WTC11 (cell line): Measurements from ENCODE around the gene CACNB1. TPM values are rescaled to one million over a fixed set of nuclear protein-coding genes. Genes with fewer than 3 reads are reported as not detected.
A peak's percentile ranks its signal among the peaks of the same experiment; 100 is the strongest.

Experiments used
- ATAC-seq: fragments of 200-7000 bp; cut with Tn5 transposase; 2 replicates; pipeline ENCODE4 v1.10.0; 2021; ENCODE audit warnings: mild to moderate bottlenecking, moderate library complexity
- CTCF ChIA-PET: fragments of 300-600 bp; sonication (Branson Sonifier 250); formaldehyde crosslinking; loops from one replicate; lab custom pipeline; 2021; ENCODE audit warnings: antibody characterized with exemption; lab: Charles Lee
- POLR2A ChIA-PET: fragments of 350-600 bp; sonication (Branson Sonifier 250); formaldehyde crosslinking; loops from one replicate; lab custom pipeline; 2021; ENCODE audit warnings: antibody characterized with exemption; lab: Charles Lee
- DNase-seq: peaks from one replicate; pipeline ENCODE4 v3.0.0; 2021; ENCODE audit warnings: low spot score
- H3K27ac Mint-ChIP-seq: 2 replicates; pipeline ENCODE4 v1.8.0; 2021; ENCODE audit warnings: mixed read lengths
- H3K27me3 Mint-ChIP-seq: 2 replicates; pipeline ENCODE4 v1.8.0; 2021; ENCODE audit warnings: low read depth, mild to moderate bottlenecking, moderate library complexity, mixed read lengths
- H3K36me3 Mint-ChIP-seq: 2 replicates; pipeline ENCODE4 v1.8.0; 2021; ENCODE audit warnings: mixed read lengths
- H3K4me1 Mint-ChIP-seq: 2 replicates; pipeline ENCODE4 v1.8.0; 2022; ENCODE audit warnings: mixed read lengths
- H3K4me3 Mint-ChIP-seq: 2 replicates; pipeline ENCODE4 v1.8.0; 2021; ENCODE audit warnings: mild to moderate bottlenecking, moderate library complexity, mixed read lengths
- H3K9me3 Mint-ChIP-seq: 2 replicates; pipeline ENCODE4 v1.8.0; 2021; ENCODE audit warnings: mixed read lengths
- E2F4 ChIP-seq: sonication (generic); formaldehyde crosslinking; IDR thresholded peaks from 2 replicates; pipeline ENCODE4 v1.8.1; 2022; ENCODE audit warnings: low read depth, mild to moderate bottlenecking, moderate library complexity, missing genetic modification reagents, borderline replicate concordance
- EMX1 ChIP-seq: fragments of 250-450 bp; sonication (Bioruptor Pico); IDR thresholded peaks from 2 replicates; pipeline ENCODE4 v1.8.0; 2021; ENCODE audit warnings: mild to moderate bottlenecking
- ERG ChIP-seq: fragments of 250-450 bp; sonication (Bioruptor Pico); IDR thresholded peaks from 2 replicates; pipeline ENCODE4 v1.8.0; 2021; ENCODE audit warnings: mild to moderate bottlenecking
- ETV6 ChIP-seq: sonication (generic); formaldehyde crosslinking; IDR thresholded peaks from 2 replicates; pipeline ENCODE4 v1.8.1; 2022; ENCODE audit warnings: mild to moderate bottlenecking, missing genetic modification reagents
- FOXK1 ChIP-seq: sonication (generic); formaldehyde crosslinking; IDR thresholded peaks from 2 replicates; pipeline ENCODE4 v1.8.0; 2022; ENCODE audit warnings: mild to moderate bottlenecking, moderate library complexity, missing genetic modification reagents
- GABPB1 ChIP-seq: sonication (generic); formaldehyde crosslinking; IDR thresholded peaks from 2 replicates; pipeline ENCODE4 v1.8.1; 2023; ENCODE audit warnings: mild to moderate bottlenecking, missing genetic modification reagents
- HMGA2 ChIP-seq: fragments of 250-450 bp; sonication (Bioruptor Pico); IDR thresholded peaks from 2 replicates; pipeline ENCODE4 v1.4.0; 2021; ENCODE audit warnings: mild to moderate bottlenecking, moderate library complexity
- MYBL2 ChIP-seq: sonication (generic); formaldehyde crosslinking; IDR thresholded peaks from 2 replicates; pipeline ENCODE4 v1.8.1; 2023; ENCODE audit warnings: mild to moderate bottlenecking, moderate library complexity, missing genetic modification reagents
- NR3C1 ChIP-seq: sonication (generic); formaldehyde crosslinking; conservative IDR thresholded peaks from 2 replicates; pipeline ENCODE4 v1.8.1; 2023; ENCODE audit warnings: low read depth, mild to moderate bottlenecking, missing genetic modification reagents
- TCF7 ChIP-seq: sonication (generic); formaldehyde crosslinking; IDR thresholded peaks from 2 replicates; pipeline ENCODE4 v1.8.0; 2022; ENCODE audit warnings: mild to moderate bottlenecking, low read depth, missing genetic modification reagents, moderate library complexity
- TEAD1 ChIP-seq: sonication (generic); formaldehyde crosslinking; IDR thresholded peaks from 2 replicates; pipeline ENCODE4 v1.8.0; 2022; ENCODE audit warnings: mild to moderate bottlenecking, missing genetic modification reagents
- TEAD4 ChIP-seq: sonication (generic); formaldehyde crosslinking; IDR thresholded peaks from 2 replicates; pipeline ENCODE4 v1.8.0; 2022; ENCODE audit warnings: mild to moderate bottlenecking, missing genetic modification reagents
- ZBTB43 ChIP-seq: sonication (generic); formaldehyde crosslinking; IDR thresholded peaks from 2 replicates; pipeline ENCODE4 v1.8.1; 2023; ENCODE audit warnings: mild to moderate bottlenecking, missing genetic modification reagents
- ZMAT4 ChIP-seq: fragments of 250-450 bp; sonication (Bioruptor Pico); IDR thresholded peaks from 2 replicates; pipeline ENCODE4 v1.9.0; 2021; ENCODE audit warnings: mild to moderate bottlenecking
- ZNF416 ChIP-seq: fragments of 250-450 bp; sonication (Bioruptor Pico); IDR thresholded peaks from 2 replicates; pipeline ENCODE4 v1.9.0; 2021; ENCODE audit warnings: mild to moderate bottlenecking, inconsistent platforms
- ZNF425 ChIP-seq: fragments of 250-450 bp; sonication (Bioruptor Pico); conservative IDR thresholded peaks from 2 replicates; pipeline ENCODE4 v1.9.0; 2021; ENCODE audit warnings: mild to moderate bottlenecking
- ZSCAN18 ChIP-seq: fragments of 250-450 bp; sonication (Bioruptor Pico); IDR thresholded peaks from 2 replicates; pipeline ENCODE4 v2.1.2; 2022; ENCODE audit warnings: mild to moderate bottlenecking, moderate library complexity
- total RNA-seq: library from RNA; stranded (reverse); gene quantifications from 3 replicates; pipeline ENCODE4 v1.2.3, GENCODE V29; 2021

CACNB1 gene
- total RNA-seq, 1 experiment from 2014 or later, result 17.0 TPM

GRCh38 chr17:39200957-39201510, 3.6 kb upstream of the CACNB1 start:
- POLR2A ChIA-PET, result no interaction called here

GRCh38 chr17:39200070-39200879, 2.8 kb upstream of the CACNB1 start, which contains the start of gene RPL19:
TSS of gene RPL19 (plus strand) at chr17:39200283. CDS start at chr17:39200345, 62 bp downstream.
- H3K36me3 Mint-ChIP-seq, result peaks cover 50% of the 10 kb centered on the region
- H3K27me3 Mint-ChIP-seq, result no peaks in the 10 kb centered on the region; the same call in 1 of the 2 replicates
- ATAC-seq, result peak; percentile 27
- H3K4me3 Mint-ChIP-seq, result peak within 1 kb of the TSS; percentile 98
- DNase-seq, result peak; percentile 70
- POLR2A ChIA-PET, result interaction anchor here (0.6 to 1.3 kb wide), 12 partner anchors 9 to 614 kb away, joined by 3 to 16 read pairs (median 4); partner anchors contain the start of gene STAC2
- H3K9me3 Mint-ChIP-seq, result no peaks in the 10 kb centered on the region
- H3K27ac Mint-ChIP-seq, result peak within 1 kb of the TSS; percentile 100
- H3K4me1 Mint-ChIP-seq, result peaks cover 44% of the 10 kb centered on the region
- CTCF ChIA-PET, result interaction anchor here (0.5 to 2.2 kb wide), 14 partner anchors 12 to 774 kb away, joined by 3 to 25 read pairs (median 8); partner anchors contain the start of gene STAC2
- TF ChIP-seq HMGA2 (CRISPR knock-in tag), result no peak
- no peak for TF ChIP-seq ZSCAN18 (CRISPR knock-in tag)
- TF ChIP-seq FOXK1 (CRISPR knock-in tag), result 0 out of 2 replicates have a peak, but pooled peaks have one; percentile 31
- TF ChIP-seq ZNF425 (CRISPR knock-in tag), result no peak
- TF ChIP-seq ZBTB43 (CRISPR knock-in tag), result 0 out of 2 replicates have a peak, but pooled peaks have one; percentile 40
- TF ChIP-seq EMX1 (CRISPR knock-in tag), result 0 out of 2 replicates have a peak, but pooled peaks have one; percentile 46
- TF ChIP-seq GABPB1 (CRISPR knock-in tag), result peak; percentile 26
- no peak for TF ChIP-seq ERG
- TF ChIP-seq ZNF416 (CRISPR knock-in tag), result peak; percentile 58; the same call in 1 of the 2 replicates
- no peak; the same call in 1 of the 2 replicates for TF ChIP-seq TEAD1 (CRISPR knock-in tag)
- 0 out of 2 replicates have a peak, but pooled peaks have one; percentile 24 for TF ChIP-seq TEAD4 (CRISPR knock-in tag)
- no peak for TF ChIP-seq TCF7 (CRISPR knock-in tag)
- peak; percentile 51; the same call in 1 of the 2 replicates for TF ChIP-seq ETV6 (CRISPR knock-in tag)
- TF ChIP-seq E2F4 (CRISPR knock-in tag), result 0 out of 2 replicates have a peak, but pooled peaks have one; percentile 44
- 0 out of 2 replicates have a peak, but pooled peaks have one; percentile 42 for TF ChIP-seq MYBL2 (CRISPR knock-in tag)
- no peak for TF ChIP-seq NR3C1
- TF ChIP-seq ZMAT4 (CRISPR knock-in tag), result no peak

More at GRCh38 chr17:39200957-39201510, 3.6 kb upstream of the CACNB1 start:
- Mint-ChIP-seq H3K4me1 (peaks cover 36% of the 10 kb centered on the region), H3K27ac (peak overlapping the region; percentile 100), H3K36me3 (peaks cover 50% of the 10 kb centered on the region), H3K4me3 (peak overlapping the region; percentile 98), H3K27me3 (no peaks in the 10 kb centered on the region; the same call in 1 of the 2 replicates), H3K9me3 (no peaks in the 10 kb centered on the region)
- CTCF ChIA-PET, result interaction anchor here (1.6 to 15.9 kb wide), 3 partner anchors 31 to 41 kb away, joined by 3 to 626 read pairs (median 19); no protein-coding TSS in a partner anchor
- TF ChIP-seq TEAD1 (CRISPR knock-in tag), result no peak
- TF ChIP-seq ERG, result 0 out of 2 replicates have a peak, but pooled peaks have one; percentile 8
- ATAC-seq (no peak), DNase-seq (no peak)
